Activated naive CD8-positive, alpha-beta T cell (primary cell): ENCODE measurements around the gene VPS37C.

Source experiments
- H3K27ac Mint-ChIP-seq: one replicate; pipeline ENCODE4 v1.8.0; 2021; ENCODE audit warnings: mixed read lengths
- H3K27me3 Mint-ChIP-seq: one replicate; pipeline ENCODE4 v1.8.0; 2021; ENCODE audit warnings: mixed read lengths
- H3K36me3 Mint-ChIP-seq: one replicate; pipeline ENCODE4 v1.8.0; 2021; ENCODE audit warnings: mixed read lengths
- H3K4me1 Mint-ChIP-seq: one replicate; pipeline ENCODE4 v1.8.0; 2021; ENCODE audit warnings: low read depth, mixed read lengths
- H3K4me3 Mint-ChIP-seq: one replicate; pipeline ENCODE4 v1.8.0; 2021; ENCODE audit warnings: mild to moderate bottlenecking, mixed read lengths
- H3K9me3 Mint-ChIP-seq: one replicate; pipeline ENCODE4 v1.8.0; 2021; ENCODE audit warnings: low read depth, mixed read lengths

VPS37C gene

GRCh38 chr11:61123775-61124571 is 37.3 kb downstream of the VPS37C start:
- Mint-ChIP-seq H3K27ac (peak overlapping the region; percentile 83), H3K27me3 (no peaks in the 10 kb centered on the region), H3K4me3 (no peak overlapping the region), H3K36me3 (peaks cover 13% of the 10 kb centered on the region), H3K4me1 (peaks cover 49% of the 10 kb centered on the region), H3K9me3 (no peaks in the 10 kb centered on the region)

GRCh38 chr11:61122761-61123160 is 38.5 kb downstream of the VPS37C start:
- Mint-ChIP-seq H3K36me3 (peaks cover 11% of the 10 kb centered on the region), H3K27ac (peak overlapping the region; percentile 16), H3K4me1 (peaks cover 52% of the 10 kb centered on the region), H3K27me3 (no peaks in the 10 kb centered on the region), H3K9me3 (no peaks in the 10 kb centered on the region), H3K4me3 (no peak overlapping the region)

- peak overlapping the region; percentile 81 for H3K27ac Mint-ChIP-seq
Observed at GRCh38 chr11:61121917-61122316, 39.3 kb downstream of the VPS37C start.

GRCh38 chr11:61121192-61121831 is 39.9 kb downstream of the VPS37C start:
- Mint-ChIP-seq H3K9me3 (no peaks in the 10 kb centered on the region), H3K27ac (peak overlapping the region; percentile 95), H3K4me3 (peak overlapping the region; percentile 73), H3K36me3 (peaks cover 17% of the 10 kb centered on the region), H3K4me1 (peaks cover 62% of the 10 kb centered on the region), H3K27me3 (no peaks in the 10 kb centered on the region)

More at GRCh38 chr11:61121917-61122316, 39.3 kb downstream of the VPS37C start:
- H3K4me3 Mint-ChIP-seq = peak overlapping the region; percentile 40
- no peaks in the 10 kb centered on the region for H3K9me3 Mint-ChIP-seq
- H3K4me1 Mint-ChIP-seq = peaks cover 56% of the 10 kb centered on the region
- peaks cover 13% of the 10 kb centered on the region for H3K36me3 Mint-ChIP-seq
- no peaks in the 10 kb centered on the region for H3K27me3 Mint-ChIP-seq

- Mint-ChIP-seq H3K4me1 (peaks cover 66% of the 10 kb centered on the region), H3K27ac (peak overlapping the region; percentile 95), H3K27me3 (no peaks in the 10 kb centered on the region), H3K4me3 (peak overlapping the region; percentile 73), H3K36me3 (peaks cover 17% of the 10 kb centered on the region), H3K9me3 (no peaks in the 10 kb centered on the region)
Observed at GRCh38 chr11:61120706-61121191, 40.5 kb downstream of the VPS37C start.

GRCh38 chr11:61120099-61120705 is 41.0 kb downstream of the VPS37C start:
- Mint-ChIP-seq H3K9me3 (no peaks in the 10 kb centered on the region), H3K4me3 (peak overlapping the region; percentile 73), H3K36me3 (peaks cover 20% of the 10 kb centered on the region), H3K4me1 (peaks cover 72% of the 10 kb centered on the region), H3K27ac (peak overlapping the region; percentile 95), H3K27me3 (no peaks in the 10 kb centered on the region)

- H3K27me3 Mint-ChIP-seq = no peaks in the 10 kb centered on the region
- H3K4me3 Mint-ChIP-seq = peak overlapping the region; percentile 73
- H3K27ac Mint-ChIP-seq = peak overlapping the region; percentile 95
- H3K36me3 Mint-ChIP-seq = peaks cover 23% of the 10 kb centered on the region
- H3K4me1 Mint-ChIP-seq = peaks cover 78% of the 10 kb centered on the region
- no peaks in the 10 kb centered on the region for H3K9me3 Mint-ChIP-seq
Observed at GRCh38 chr11:61119571-61119970, 41.7 kb downstream of the VPS37C start.

- Mint-ChIP-seq H3K27me3 (no peaks in the 10 kb centered on the region), H3K36me3 (peaks cover 21% of the 10 kb centered on the region), H3K27ac (peak overlapping the region; percentile 88), H3K4me1 (peaks cover 81% of the 10 kb centered on the region), H3K9me3 (no peaks in the 10 kb centered on the region), H3K4me3 (peak overlapping the region; percentile 73)
Observed at GRCh38 chr11:61119055-61119454, 42.2 kb downstream of the VPS37C start.

- Mint-ChIP-seq H3K9me3 (no peaks in the 10 kb centered on the region), H3K4me1 (peaks cover 85% of the 10 kb centered on the region), H3K4me3 (peak overlapping the region; percentile 73), H3K27ac (peak overlapping the region; percentile 88), H3K27me3 (no peaks in the 10 kb centered on the region), H3K36me3 (peaks cover 21% of the 10 kb centered on the region)
Observed at GRCh38 chr11:61118406-61118805, 42.8 kb downstream of the VPS37C start.

GRCh38 chr11:61118004-61118403 is 43.2 kb downstream of the VPS37C start:
- no peak overlapping the region for H3K4me3 Mint-ChIP-seq
- H3K9me3 Mint-ChIP-seq = no peaks in the 10 kb centered on the region
- H3K27ac Mint-ChIP-seq = peak overlapping the region; percentile 70
- H3K27me3 Mint-ChIP-seq = no peaks in the 10 kb centered on the region
- peaks cover 86% of the 10 kb centered on the region for H3K4me1 Mint-ChIP-seq
- H3K36me3 Mint-ChIP-seq = peaks cover 22% of the 10 kb centered on the region

- H3K27ac Mint-ChIP-seq = peak overlapping the region; percentile 97
- no peaks in the 10 kb centered on the region for H3K9me3 Mint-ChIP-seq
- H3K4me3 Mint-ChIP-seq = peak overlapping the region; percentile 77
- H3K4me1 Mint-ChIP-seq = peaks cover 89% of the 10 kb centered on the region
- peaks cover 21% of the 10 kb centered on the region for H3K36me3 Mint-ChIP-seq
- no peaks in the 10 kb centered on the region for H3K27me3 Mint-ChIP-seq
Observed at GRCh38 chr11:61117168-61117520, 44.1 kb downstream of the VPS37C start.

- H3K4me1 Mint-ChIP-seq = peaks cover 89% of the 10 kb centered on the region
- peak overlapping the region; percentile 77 for H3K4me3 Mint-ChIP-seq
- peaks cover 23% of the 10 kb centered on the region for H3K36me3 Mint-ChIP-seq
- H3K27me3 Mint-ChIP-seq = no peaks in the 10 kb centered on the region
- peak overlapping the region; percentile 97 for H3K27ac Mint-ChIP-seq
- H3K9me3 Mint-ChIP-seq = no peaks in the 10 kb centered on the region
Observed at GRCh38 chr11:61116426-61117167, 44.6 kb downstream of the VPS37C start.

GRCh38 chr11:61115498-61116224 is 45.6 kb downstream of the VPS37C start:
- Mint-ChIP-seq H3K27me3 (no peaks in the 10 kb centered on the region), H3K36me3 (peaks cover 29% of the 10 kb centered on the region), H3K9me3 (no peaks in the 10 kb centered on the region), H3K4me3 (peak overlapping the region; percentile 62), H3K27ac (peak overlapping the region; percentile 97), H3K4me1 (peaks cover 89% of the 10 kb centered on the region)

GRCh38 chr11:61114913-61115312 is 46.3 kb downstream of the VPS37C start:
- H3K27ac Mint-ChIP-seq = peak overlapping the region; percentile 97
- H3K36me3 Mint-ChIP-seq = peaks cover 28% of the 10 kb centered on the region
- no peaks in the 10 kb centered on the region for H3K9me3 Mint-ChIP-seq
- H3K27me3 Mint-ChIP-seq = no peaks in the 10 kb centered on the region
- H3K4me1 Mint-ChIP-seq = peaks cover 89% of the 10 kb centered on the region
- H3K4me3 Mint-ChIP-seq = peak overlapping the region; percentile 62
